ENCODE data around the gene TFDP3. TPM values are rescaled to one million over a fixed set of nuclear protein-coding genes. Genes with fewer than 3 reads are reported as not detected.

Gene TFDP3
- total and polyA plus RNA-seq, 2 of the 4 experiments (the other 2 are of a cell fraction), result not detected

GRCh38 chrX:133254666-133255065 lies 36.5 kb upstream of the TFDP3 start:
- intact Hi-C loops (cut with micrococcal nuclease), result no loop called here
- in situ Hi-C loops (cut with MboI; ENCODE audit: low sequenced_read_pairs), result no loop called here
- no CpG with 5 or more reads among the region's 3 CpGs for WGBS, 2 experiments (ENCODE audit: extremely low coverage in 2 of 2, insufficient read length in 1 of 2)
- Histone ChIP-seq H2BK20ac (ENCODE audit: low read depth, low read length) (no peak overlapping the region), H4K8ac (ENCODE audit: low read depth in 2 of 2, low read length in 2 of 2) (no peak overlapping the region), H2BK15ac (ENCODE audit: low read depth, low read length) (no peak overlapping the region), H2BK5ac (ENCODE audit: low read depth, low read length, poor library complexity, severe bottlenecking) (no peak overlapping the region), H3K4ac (ENCODE audit: low read depth, low read length) (no peak overlapping the region), H3K56ac (ENCODE audit: extremely low read depth, insufficient read depth, low read length) (no peak overlapping the region), H3K9me1 (ENCODE audit: insufficient read depth, low read length) (no peaks in the 10 kb centered on the region), H3K27ac (ENCODE audit: insufficient read depth, low read length) (no peak overlapping the region), H3K79me1 (ENCODE audit: low read depth in 1 of 2, low read length in 2 of 2) (no peaks in the 10 kb centered on the region), H3K4me2 (ENCODE audit: low read depth, low read length) (no peak overlapping the region), H3K23ac (ENCODE audit: low read depth, low read length) (no peak overlapping the region), H4K20me1 (ENCODE audit: insufficient read depth, low read length) (no peaks in the 10 kb centered on the region), H2AFZ (replicated peaks; ENCODE audit: low read length, poor library complexity) (no peak overlapping the region), H2AK5ac (ENCODE audit: low read depth, low read length) (no peak overlapping the region), H3K9me3 (ENCODE audit: control insufficient read depth, insufficient read depth, low read length) (no peaks in the 10 kb centered on the region), H2BK120ac (ENCODE audit: low read depth, low read length) (no peak overlapping the region), H3K4me1 (ENCODE audit: control insufficient read depth, insufficient read depth, low read length) (peaks cover 2% of the 10 kb centered on the region), H4K5ac (ENCODE audit: low read depth, low read length) (no peak overlapping the region), H3K27me3 (ENCODE audit: control insufficient read depth, insufficient read depth, low read length) (no peaks in the 10 kb centered on the region; the same call in 1 of the 2 replicates), H2AK9ac (replicated peaks; ENCODE audit: low read depth, low read length, poor library complexity) (no peak overlapping the region), H3K14ac (replicated peaks; ENCODE audit: low read depth, low read length) (no peak overlapping the region), H3K36me3 (ENCODE audit: control insufficient read depth, insufficient read depth, low read length) (no peaks in the 10 kb centered on the region), H3K18ac (ENCODE audit: low read depth, low read length) (no peak overlapping the region), H3K4me3 (ENCODE audit: insufficient read depth, low read depth, low read length) (no peak overlapping the region), H4K91ac (ENCODE audit: insufficient read depth, low read depth, low read length) (no peak overlapping the region), H3K9ac (ENCODE audit: low read depth, low read length) (no peak overlapping the region)
- dilution Hi-C loops (cut with HindIII; ENCODE audit: low sequenced_read_pairs, unreplicated experiment), result no loop called here
- CTCF ChIA-PET, result no interaction called here
- DNase-seq (peak; percentile 41), ATAC-seq (ENCODE audit: low read depth) (no peak)
- no peak for TF ChIP-seq CHD1 (IDR thresholded peaks at IDR 0.05; ENCODE audit: low read depth, low read length)
- TF ChIP-seq CTCF (conservative IDR thresholded peaks at IDR 0.05; ENCODE audit: low read depth, low read length), result no peak
- no peak for TF ChIP-seq RFX5 (IDR thresholded peaks at IDR 0.05; ENCODE audit: low read depth, low read length)
- TF ChIP-seq BHLHE40 (IDR thresholded peaks at IDR 0.05; ENCODE audit: low read depth, low read length), result no peak
- no peak for TF ChIP-seq RCOR1 (IDR thresholded peaks at IDR 0.05; ENCODE audit: insufficient replicate concordance, low read length)
- no peak for TF ChIP-seq CEBPB (IDR thresholded peaks at IDR 0.05; ENCODE audit: low read depth, low read length)
- TF ChIP-seq USF2 (IDR thresholded peaks at IDR 0.05; ENCODE audit: low read depth, low read length), result no peak
- TF ChIP-seq MXI1 (IDR thresholded peaks at IDR 0.05; ENCODE audit: borderline replicate concordance, low read depth, low read length), result no peak
- no peak for TF ChIP-seq SMC3 (IDR thresholded peaks at IDR 0.05; ENCODE audit: low read depth, low read length)
- TF ChIP-seq MAZ (IDR thresholded peaks at IDR 0.05; ENCODE audit: borderline replicate concordance, low read depth, low read length), result no peak
- TF ChIP-seq ELK1 (IDR thresholded peaks at IDR 0.05; ENCODE audit: borderline replicate concordance, low read depth, low read length), result no peak
- no peak for TF ChIP-seq POLR2A (IDR thresholded peaks at IDR 0.05; ENCODE audit: low read depth, low read length)
- no peak for TF ChIP-seq FOS (IDR thresholded peaks at IDR 0.05; ENCODE audit: low read depth, low read length)
- TF ChIP-seq NFE2L2 (IDR thresholded peaks at IDR 0.05; ENCODE audit: low read depth, low read length), result no peak
- TF ChIP-seq RAD21 (IDR thresholded peaks at IDR 0.05; ENCODE audit: low read length), result no peak
- no peak for TF ChIP-seq MAFK (IDR thresholded peaks at IDR 0.05; ENCODE audit: low read depth, low read length)
- no TSS peak for BruUV-seq (replicated peaks)
- POLR2A ChIA-PET (ENCODE audit: unreplicated experiment), result no interaction called here

All from IMR-90 (cell line).